Testis (tissue), 2 donors: ENCODE results near the gene JAK2.

Experiments
- CTCF ChIP-seq, 3 experiments: fragments of 450-650 bp in 2 of 3; fragments of 200-600 bp in 1 of 3; sonication (generic) in 1 of 3; IDR thresholded peaks; one replicate each; pipeline ENCODE4 v1.5.1; 2016 to 2019; ENCODE audit warnings: antibody characterized with exemption in 3 of 3, mild to moderate bottlenecking in 2 of 3, moderate library complexity in 1 of 3
- POLR2A ChIP-seq: fragments of 450-650 bp; IDR thresholded peaks from one replicate; pipeline ENCODE4 v1.6.1; 2017; ENCODE audit warnings: antibody characterized with exemption, mild to moderate bottlenecking, moderate library complexity

- TF ChIP-seq CTCF (IDR thresholded peaks at IDR 0.05), result no peak
- TF ChIP-seq POLR2A, result no peak
Measured at GRCh38 chr9:4997196-4997595, 12.1 kb downstream of the JAK2 start.
